GM23338 (cell line): Measurements from ENCODE around the gene KCTD13. TPM values are rescaled to one million over a fixed set of nuclear protein-coding genes. Genes with fewer than 3 reads are reported as not detected.

Source experiments
- ATAC-seq: fragments of 200-7000 bp; cut with Tn5 transposase; 3 replicates; pipeline ENCODE4 v1.9.1; 2020
- DNase-seq: peaks from one replicate; pipeline ENCODE4 v3.0.0-alpha.2; 2015; ENCODE audit warnings: low spot score
- H2AFZ ChIP-seq: fragments of 200-600 bp; sonication (generic); 2 replicates; pipeline ENCODE4 v1.8.0; 2016; ENCODE audit warnings: antibody characterized with exemption, mild to moderate bottlenecking, moderate library complexity
- H3F3A ChIP-seq: fragments of 200-600 bp; sonication (generic); replicated peaks from 2 replicates; pipeline ENCODE4 v1.8.0; 2017; ENCODE audit warnings: antibody characterized with exemption, mixed run types, low read depth
- H3K27ac ChIP-seq: fragments of 200-600 bp; sonication (generic); 2 replicates; pipeline ENCODE4 v1.6.1; 2016; ENCODE audit warnings: low read depth
- H3K27me3 ChIP-seq: fragments of 200-600 bp; sonication (generic); 2 replicates; pipeline ENCODE4 v1.8.0; 2016; ENCODE audit warnings: mild to moderate bottlenecking, mixed run types, moderate library complexity; ENCODE audit not compliant: insufficient read depth
- H3K36me3 ChIP-seq: fragments of 200-600 bp; sonication (generic); 2 replicates; pipeline ENCODE4 v1.8.0; 2016; ENCODE audit warnings: mild to moderate bottlenecking; ENCODE audit not compliant: insufficient read depth
- H3K4me1 ChIP-seq: fragments of 200-600 bp; sonication (generic); 2 replicates; pipeline ENCODE4 v1.8.0; 2016; ENCODE audit warnings: mild to moderate bottlenecking, moderate library complexity; ENCODE audit not compliant: insufficient read depth
- H3K4me2 ChIP-seq: fragments of 200-600 bp; sonication (generic); 2 replicates; pipeline ENCODE4 v1.7.1; 2017; ENCODE audit warnings: mixed run types
- H3K4me3 ChIP-seq: fragments of 200-600 bp; sonication (generic); 2 replicates; pipeline ENCODE4 v1.6.1; 2016; ENCODE audit warnings: mixed run types
- H3K79me2 ChIP-seq: fragments of 200-600 bp; sonication (generic); replicated peaks from 2 replicates; pipeline ENCODE4 v1.8.0; 2017; ENCODE audit warnings: mild to moderate bottlenecking; ENCODE audit not compliant: insufficient read depth
- H3K9me2 ChIP-seq: fragments of 200-600 bp; sonication (generic); 2 replicates; pipeline ENCODE4 v1.8.0; 2017; ENCODE audit not compliant: insufficient read depth
- H4K20me1 ChIP-seq: fragments of 200-600 bp; sonication (generic); replicated peaks from 2 replicates; pipeline ENCODE4 v1.8.0; 2017; ENCODE audit warnings: mild to moderate bottlenecking; ENCODE audit not compliant: insufficient read depth
- H3K27ac Mint-ChIP-seq: 2 replicates; pipeline ENCODE4 v1.8.0; 2020; ENCODE audit warnings: inconsistent platforms, mild to moderate bottlenecking, moderate library complexity, mixed read lengths
- H3K27me3 Mint-ChIP-seq: 3 replicates; pipeline ENCODE4 v1.8.0; 2022; ENCODE audit warnings: low read depth, mild to moderate bottlenecking, moderate library complexity, mixed read lengths, inconsistent platforms; ENCODE audit not compliant: insufficient read depth, poor library complexity
- H3K36me3 Mint-ChIP-seq: 3 replicates; pipeline ENCODE4 v1.8.0; 2021; ENCODE audit warnings: low read depth, mild to moderate bottlenecking, inconsistent platforms, moderate library complexity, mixed read lengths
- H3K4me1 Mint-ChIP-seq: 3 replicates; pipeline ENCODE4 v1.8.0; 2020; ENCODE audit warnings: mild to moderate bottlenecking, inconsistent platforms, mixed read lengths
- H3K4me3 Mint-ChIP-seq: 3 replicates; pipeline ENCODE4 v1.8.0; 2021; ENCODE audit warnings: moderate library complexity, mild to moderate bottlenecking, inconsistent platforms, mixed read lengths
- H3K9me3 Mint-ChIP-seq: 3 replicates; pipeline ENCODE4 v1.8.0; 2020; ENCODE audit warnings: moderate library complexity, mild to moderate bottlenecking, inconsistent platforms, mixed read lengths
- CREB1 ChIP-seq: fragments of 250-450 bp; sonication (Bioruptor Pico); IDR thresholded peaks from 2 replicates; pipeline ENCODE4 v1.5.0; 2020; ENCODE audit warnings: low read depth, mild to moderate bottlenecking, moderate library complexity
- CTCF ChIP-seq, 2 experiments: fragments of 200-600 bp in 1 of 2; sonication (generic) in 1 of 2; conservative IDR thresholded peaks; 2 replicates each; pipeline versions ENCODE4 v1.5.1 to v1.6.1; 2016 to 2017; ENCODE audit warnings: antibody characterized with exemption in 2 of 2, low read depth in 2 of 2, mild to moderate bottlenecking in 2 of 2, moderate library complexity in 1 of 2
- EZH2 ChIP-seq: fragments of 200-600 bp; sonication (generic); IDR thresholded peaks from one replicate; pipeline ENCODE4 v1.8.0; 2017; ENCODE audit warnings: antibody characterized with exemption, mild to moderate bottlenecking, low read depth; ENCODE audit not compliant: unreplicated experiment
- EZH2phosphoT487 ChIP-seq: fragments of 200-600 bp; sonication (generic); IDR thresholded peaks from one replicate; pipeline ENCODE4 v1.8.1; 2018; ENCODE audit warnings: antibody characterized with exemption; ENCODE audit not compliant: unreplicated experiment
- JUNB ChIP-seq: IDR thresholded peaks from one replicate; pipeline ENCODE4 v1.6.1; 2016; ENCODE audit warnings: antibody characterized with exemption; ENCODE audit not compliant: unreplicated experiment
- NANOG ChIP-seq: IDR thresholded peaks from 2 replicates; pipeline ENCODE4 v1.6.1; 2016; ENCODE audit warnings: antibody characterized with exemption, borderline replicate concordance
- POLR2AphosphoS5 ChIP-seq: IDR thresholded peaks from 2 replicates; pipeline ENCODE4 v1.6.1; 2016; ENCODE audit warnings: antibody characterized with exemption, low read depth
- REST ChIP-seq: IDR thresholded peaks from one replicate; pipeline ENCODE4 v1.6.1; 2018; ENCODE audit warnings: antibody characterized with exemption; ENCODE audit not compliant: unreplicated experiment
- STAT1 ChIP-seq: IDR thresholded peaks from one replicate; pipeline ENCODE4 v1.6.1; 2016; ENCODE audit warnings: antibody characterized with exemption; ENCODE audit not compliant: unreplicated experiment
- ZNF114 ChIP-seq: fragments of 250-450 bp; sonication (Bioruptor Pico); IDR thresholded peaks from 2 replicates; pipeline ENCODE4 v1.5.0; 2020; ENCODE audit warnings: mild to moderate bottlenecking, moderate library complexity
- ZNF331 ChIP-seq: fragments of 250-450 bp; sonication (Bioruptor Pico); IDR thresholded peaks from 2 replicates; pipeline ENCODE4 v1.5.0; 2020; ENCODE audit warnings: low read depth, mild to moderate bottlenecking, moderate library complexity
- polyA plus RNA-seq: library from polyadenylated mRNA; unstranded; fragments of >200 nt; fragmentation: Nextera tagmentation; extraction: Ambion mirVana; gene quantifications from 2 replicates; pipeline ENCODE4 v1.2.1, GENCODE V29; 2016
- total RNA-seq: library from RNA; depleted of rRNA; stranded (reverse); fragments of >200 nt; shearing (Covaris generic); gene quantifications from 2 replicates; pipeline ENCODE4 v1.2.3, GENCODE V29; 2014

Gene KCTD13
- total and polyA plus RNA-seq, 2 experiments from 2014 or later: 10.1 to 12.2 TPM

- DNase-seq (no peak), ATAC-seq (no peak)
- Histone ChIP-seq H3F3A (peaks cover 5% of the 10 kb centered on the region; the same call in 1 of the 2 replicates), H3K4me3 (no peak overlapping the region), H2AFZ (no peak overlapping the region), H3K79me2 (peaks cover 25% of the 10 kb centered on the region), H3K27ac (no peak overlapping the region), H3K36me3 (peaks cover 3% of the 10 kb centered on the region; the same call in 1 of the 2 replicates), H3K4me1 (peaks cover 14% of the 10 kb centered on the region; the same call in 1 of the 2 replicates), H4K20me1 (no peaks in the 10 kb centered on the region; the same call in none of the 2 replicates), H3K27me3 (no peaks in the 10 kb centered on the region), H3K9me2 (no peaks in the 10 kb centered on the region), H3K4me2 (no peak overlapping the region)
- peaks cover 11% of the 10 kb centered on the region; the same call in 2 of the 3 replicates for H3K36me3 Mint-ChIP-seq
- H3K27ac Mint-ChIP-seq: no peak overlapping the region; the same call in 1 of the 2 replicates
- H3K4me3 Mint-ChIP-seq: no peak overlapping the region
- peaks cover 5% of the 10 kb centered on the region for H3K27me3 Mint-ChIP-seq
- peaks cover 19% of the 10 kb centered on the region for H3K4me1 Mint-ChIP-seq
- no peak for TF ChIP-seq EZH2
- TF ChIP-seq ZNF331 (CRISPR knock-in tag): no peak
- no peak for TF ChIP-seq ZNF114
- no peaks in the 10 kb centered on the region for H3K9me3 Mint-ChIP-seq
Measured at GRCh38 chr16:29922986-29923501, 3.0 kb downstream of the KCTD13 start.

- H3K9me3 Mint-ChIP-seq: no peaks in the 10 kb centered on the region
- no peak for ATAC-seq
- no peak for TF ChIP-seq REST
- TF ChIP-seq EZH2phosphoT487: no peak
- H3K4me1 Mint-ChIP-seq: peaks cover 15% of the 10 kb centered on the region
- H2AFZ ChIP-seq: no peak overlapping the region
- no peaks in the 10 kb centered on the region; the same call in none of the 2 replicates for H4K20me1 ChIP-seq
- DNase-seq: no peak
- no peak overlapping the region for H3K4me3 Mint-ChIP-seq
- H3F3A ChIP-seq: peaks cover 5% of the 10 kb centered on the region; the same call in 1 of the 2 replicates
- H3K27me3 Mint-ChIP-seq: peaks cover 5% of the 10 kb centered on the region
- H3K4me1 ChIP-seq: peaks cover 8% of the 10 kb centered on the region; the same call in 1 of the 2 replicates
- peaks cover 25% of the 10 kb centered on the region for H3K79me2 ChIP-seq
- no peak overlapping the region for H3K4me2 ChIP-seq
- no peak overlapping the region for H3K27ac Mint-ChIP-seq
- no peak overlapping the region for H3K27ac ChIP-seq
- H3K36me3 Mint-ChIP-seq: peaks cover 11% of the 10 kb centered on the region; the same call in 2 of the 3 replicates
- H3K36me3 ChIP-seq: peaks cover 3% of the 10 kb centered on the region; the same call in 1 of the 2 replicates
- H3K4me3 ChIP-seq: no peak overlapping the region
- H3K27me3 ChIP-seq: no peaks in the 10 kb centered on the region
- H3K9me2 ChIP-seq: no peaks in the 10 kb centered on the region
Measured at GRCh38 chr16:29922326-29922725, 3.7 kb downstream of the KCTD13 start.

- H3K4me3 ChIP-seq: no peak overlapping the region
- TF ChIP-seq ZNF331 (CRISPR knock-in tag) (no peak), STAT1 (no peak), NANOG (no peak), CTCF (conservative IDR thresholded peaks at IDR 0.05; ENCODE audit: low read depth in 2 of 2) (no peak), POLR2AphosphoS5 (no peak), CREB1 (no peak), JUNB (no peak), REST (no peak)
Measured at GRCh38 chr16:29921034-29921385, 5.0 kb downstream of the KCTD13 start.

More at GRCh38 chr16:29921034-29921385, 5.0 kb downstream of the KCTD13 start:
- Mint-ChIP-seq H3K9me3 (no peaks in the 10 kb centered on the region), H3K27me3 (peaks cover 5% of the 10 kb centered on the region), H3K36me3 (peaks cover 14% of the 10 kb centered on the region), H3K4me1 (peaks cover 6% of the 10 kb centered on the region), H3K4me3 (no peak overlapping the region), H3K27ac (no peak overlapping the region)
- no peaks in the 10 kb centered on the region; the same call in none of the 2 replicates for H4K20me1 ChIP-seq
- H3K4me2 ChIP-seq: no peak overlapping the region
- no peak overlapping the region; the same call in 1 of the 2 replicates for H3K27ac ChIP-seq
- H3K27me3 ChIP-seq: no peaks in the 10 kb centered on the region
- ATAC-seq: no peak
- H3K36me3 ChIP-seq: peaks cover 3% of the 10 kb centered on the region; the same call in 1 of the 2 replicates
- H2AFZ ChIP-seq: no peak overlapping the region
- no peaks in the 10 kb centered on the region; the same call in 1 of the 2 replicates for H3F3A ChIP-seq
- no peaks in the 10 kb centered on the region for H3K9me2 ChIP-seq
- H3K4me1 ChIP-seq: no peaks in the 10 kb centered on the region
- no peak for DNase-seq
- H3K79me2 ChIP-seq: peaks cover 22% of the 10 kb centered on the region
